Endodermal cell (in vitro differentiated cells): ENCODE measurements around the gene TMEM240. TPM values are rescaled to one million over a fixed set of nuclear protein-coding genes. Genes with fewer than 3 reads are reported as not detected.

Source experiments
- DNase-seq: peaks from one replicate; pipeline ENCODE4 v3.0.0-alpha.2; 2017
- H3K27ac ChIP-seq: 2 replicates; pipeline ENCODE4 v1.5.1; 2013; ENCODE audit warnings: mild to moderate bottlenecking, low read depth, low read length, moderate library complexity
- H3K27me3 ChIP-seq: 2 replicates; pipeline ENCODE4 v1.6.1; 2013; ENCODE audit warnings: mild to moderate bottlenecking, low read length, moderate library complexity; ENCODE audit not compliant: insufficient read depth, control insufficient read depth, poor library complexity, severe bottlenecking
- H3K36me3 ChIP-seq: 2 replicates; pipeline ENCODE4 v1.7.0; 2013; ENCODE audit warnings: mild to moderate bottlenecking, low read length, moderate library complexity; ENCODE audit not compliant: control insufficient read depth, insufficient read depth
- H3K4me1 ChIP-seq: one replicate; pipeline ENCODE4 v1.7.0; 2013; ENCODE audit warnings: low read length; ENCODE audit not compliant: control insufficient read depth, insufficient read depth
- H3K4me3 ChIP-seq: 2 replicates; pipeline ENCODE4 v1.5.1; 2013; ENCODE audit warnings: mild to moderate bottlenecking, low read length, moderate library complexity
- H3K9ac ChIP-seq: 2 replicates; pipeline ENCODE4 v1.6.1; 2013; ENCODE audit warnings: mild to moderate bottlenecking, low read length, moderate library complexity; ENCODE audit not compliant: poor library complexity, severe bottlenecking; ENCODE audit errors: extremely low read depth
- H3K9me3 ChIP-seq: 2 replicates; pipeline ENCODE4 v1.6.1; 2013; ENCODE audit warnings: mild to moderate bottlenecking, low read length, moderate library complexity; ENCODE audit not compliant: control insufficient read depth
- H3K27ac Mint-ChIP-seq: 2 replicates; pipeline ENCODE4 v1.8.0; 2020; ENCODE audit warnings: mixed read lengths
- H3K27me3 Mint-ChIP-seq: 2 replicates; pipeline ENCODE4 v1.8.0; 2021; ENCODE audit warnings: mild to moderate bottlenecking, mixed read lengths; ENCODE audit not compliant: insufficient read depth
- H3K36me3 Mint-ChIP-seq: 2 replicates; pipeline ENCODE4 v1.8.0; 2020; ENCODE audit warnings: low read depth, mixed read lengths
- H3K4me1 Mint-ChIP-seq: 2 replicates; pipeline ENCODE4 v1.8.0; 2020; ENCODE audit warnings: mixed read lengths
- H3K4me3 Mint-ChIP-seq: 2 replicates; pipeline ENCODE4 v1.8.0; 2020; ENCODE audit warnings: mild to moderate bottlenecking, moderate library complexity, mixed read lengths
- H3K9me3 Mint-ChIP-seq: 2 replicates; pipeline ENCODE4 v1.8.0; 2020; ENCODE audit warnings: mild to moderate bottlenecking, mixed read lengths
- CTCF ChIP-seq: fragments of 200-600 bp; sonication (generic); conservative IDR thresholded peaks from 2 replicates; pipeline ENCODE4 v1.5.0; 2021; ENCODE audit warnings: antibody characterized with exemption, mild to moderate bottlenecking
- WGBS, 2 experiments: methylation state at CpG; one replicate each; pipeline versions ENCODE4 v1.1.5 to v1.1.7; 2013; ENCODE audit warnings: missing lambda C conversion rate in 2 of 2, mixed read lengths in 1 of 2; ENCODE audit not compliant: insufficient coverage in 1 of 2, insufficient read length in 1 of 2; 5-methylcytosine and 5-hydroxymethylcytosine counted together
- total RNA-seq, 2 donors: library from RNA; stranded (reverse); fragmentation: NEBNext Ultra II Directional in 1 of 2; extraction: Animal tissue kit (Norgen Biotek cat#: 25700) in 1 of 2; gene quantifications; 2 replicates in 1 of 2; 3 replicates in 1 of 2; pipeline ENCODE4 v1.2.1, GENCODE V29; 2021

The TMEM240 gene
- total RNA-seq, 2 donors from 2014 or later, result 6.4 to 6.9 TPM

DNA sequence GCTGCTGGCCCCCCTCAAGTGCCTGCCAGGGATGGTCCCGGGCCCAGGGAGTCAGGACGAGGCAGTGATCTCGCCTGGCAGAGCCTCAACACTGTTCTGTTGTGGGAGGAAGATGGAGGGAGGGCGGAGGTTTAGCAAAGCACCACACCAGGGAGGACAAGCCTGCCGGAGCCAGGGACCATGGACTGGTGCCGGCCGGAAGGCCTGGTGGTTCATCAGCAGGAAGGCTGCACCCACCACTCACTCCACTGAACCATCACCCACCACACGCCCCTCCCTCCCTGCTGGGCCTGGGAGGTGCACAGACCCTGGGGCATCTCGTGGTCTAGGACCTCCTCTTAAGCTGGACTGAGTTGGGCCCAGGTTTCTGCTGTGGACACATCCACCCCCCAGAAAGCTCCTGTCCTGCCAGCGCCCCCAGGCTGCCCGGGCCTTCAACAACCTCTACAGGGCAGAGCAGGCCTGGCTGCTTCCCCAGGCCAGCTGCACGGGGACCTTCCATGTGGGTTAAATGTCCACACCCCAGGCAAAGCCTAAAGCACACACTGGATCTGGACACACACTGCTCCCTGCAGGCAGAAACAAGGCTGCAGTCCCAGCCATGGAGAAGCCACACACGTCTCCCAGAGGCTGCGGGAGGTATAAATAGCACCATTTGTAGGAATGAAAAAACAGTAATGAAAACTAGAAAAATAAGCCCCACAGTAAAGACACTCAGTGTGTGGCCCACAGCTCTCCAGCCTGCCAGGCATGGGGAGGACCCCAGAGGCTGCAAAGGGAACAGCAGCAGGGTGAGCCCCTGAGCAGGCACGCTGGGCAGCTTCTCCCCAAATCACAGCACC, 10.4 kb upstream of the TMEM240 start:
- TF ChIP-seq CTCF, result peak; percentile 72
- Histone ChIP-seq H3K4me3 (no peak overlapping the region), H3K4me1 (no peaks in the 10 kb centered on the region), H3K9me3 (no peaks in the 10 kb centered on the region), H3K27ac (peak overlapping the region; percentile 24), H3K27me3 (no peaks in the 10 kb centered on the region), H3K9ac (no peak overlapping the region), H3K36me3 (peaks cover 32% of the 10 kb centered on the region)
- peaks cover 13% of the 10 kb centered on the region for H3K36me3 Mint-ChIP-seq
- 91 to 97% methylated on average over 6 to 15 of the region's 15 CpGs for WGBS, 2 experiments
- no peaks in the 10 kb centered on the region for H3K27me3 Mint-ChIP-seq
- H3K4me1 Mint-ChIP-seq, result no peaks in the 10 kb centered on the region
- H3K4me3 Mint-ChIP-seq, result no peak overlapping the region
- H3K9me3 Mint-ChIP-seq, result no peaks in the 10 kb centered on the region
- peak; percentile 77 for DNase-seq
- no peak overlapping the region for H3K27ac Mint-ChIP-seq

DNA sequence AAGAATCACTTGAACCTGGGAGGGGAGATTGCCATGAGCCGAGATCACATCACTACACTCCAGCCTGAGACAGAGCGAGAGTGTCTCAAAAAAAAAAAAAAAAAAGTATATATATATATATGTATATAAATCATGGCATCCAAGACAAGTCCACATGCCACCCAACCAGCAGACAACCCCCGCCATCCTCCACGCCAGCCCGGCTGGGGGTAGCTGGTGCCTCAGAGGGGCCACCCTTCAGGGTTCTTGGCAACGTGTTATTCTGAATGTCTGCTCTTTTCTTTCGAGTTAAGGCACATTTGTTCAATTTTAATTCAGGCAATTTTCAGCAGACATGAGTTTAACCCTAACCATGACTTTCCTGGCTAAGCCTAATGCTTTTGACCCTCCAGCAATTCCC, 9.7 kb upstream of the TMEM240 start:
- no peak for DNase-seq
- no peaks in the 10 kb centered on the region for H3K27me3 ChIP-seq
- no peak overlapping the region for H3K27ac Mint-ChIP-seq
- no peaks in the 10 kb centered on the region for H3K4me1 ChIP-seq
- 94 to 100% methylated on average over 4 to 6 of the region's 7 CpGs for WGBS, 2 experiments
- no peak for TF ChIP-seq CTCF
- H3K9ac ChIP-seq, result no peak overlapping the region
- H3K36me3 Mint-ChIP-seq, result peaks cover 13% of the 10 kb centered on the region
- no peaks in the 10 kb centered on the region for H3K9me3 ChIP-seq
- peak overlapping the region; percentile 24 for H3K27ac ChIP-seq
- H3K4me1 Mint-ChIP-seq, result no peaks in the 10 kb centered on the region
- no peak overlapping the region for H3K4me3 ChIP-seq
- H3K27me3 Mint-ChIP-seq, result no peaks in the 10 kb centered on the region
- H3K36me3 ChIP-seq, result peaks cover 25% of the 10 kb centered on the region
- no peak overlapping the region for H3K4me3 Mint-ChIP-seq
- no peaks in the 10 kb centered on the region for H3K9me3 Mint-ChIP-seq

DNA sequence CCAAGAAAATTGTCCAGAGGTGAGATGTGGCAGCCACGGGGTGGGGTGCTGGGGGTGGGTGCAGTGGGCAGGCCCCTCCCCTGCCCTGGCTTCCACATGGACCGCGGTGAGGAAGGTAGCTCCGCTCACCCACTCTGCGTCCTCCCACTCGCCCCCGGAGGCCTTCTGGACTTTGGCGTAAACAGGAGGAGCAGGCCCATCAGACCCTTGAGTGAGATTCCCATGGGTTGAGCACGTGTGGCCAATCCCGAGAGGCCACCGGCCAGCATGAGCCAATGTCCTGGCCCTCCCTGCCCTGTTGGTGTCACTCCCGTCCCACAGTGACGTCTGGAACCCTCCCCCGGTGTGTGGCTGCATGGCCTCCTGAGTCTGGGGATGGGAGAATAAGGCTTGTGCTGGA, 8.2 kb upstream of the TMEM240 start:
- Histone ChIP-seq H3K4me3 (no peak overlapping the region), H3K9ac (no peak overlapping the region), H3K27me3 (no peaks in the 10 kb centered on the region), H3K36me3 (peaks cover 23% of the 10 kb centered on the region), H3K4me1 (no peaks in the 10 kb centered on the region), H3K9me3 (no peaks in the 10 kb centered on the region), H3K27ac (no peak overlapping the region)
- no peaks in the 10 kb centered on the region for H3K27me3 Mint-ChIP-seq
- no peaks in the 10 kb centered on the region for H3K9me3 Mint-ChIP-seq
- H3K4me3 Mint-ChIP-seq, result no peak overlapping the region
- WGBS, 2 experiments, result 95 to 96% methylated on average over 9 to 14 of the region's 14 CpGs
- H3K36me3 Mint-ChIP-seq, result peaks cover 22% of the 10 kb centered on the region
- no peak for TF ChIP-seq CTCF
- no peak overlapping the region for H3K27ac Mint-ChIP-seq
- no peak for DNase-seq
- no peaks in the 10 kb centered on the region for H3K4me1 Mint-ChIP-seq
